WTC11 (cell line): ENCODE data around the gene TMEM258. TPM values are rescaled to one million over a fixed set of nuclear protein-coding genes. Genes with fewer than 3 reads are reported as not detected.
A peak's percentile ranks its signal among the peaks of the same experiment; 100 is the strongest.

Source experiments
- ATAC-seq: fragments of 200-7000 bp; cut with Tn5 transposase; 2 replicates; pipeline ENCODE4 v1.10.0; 2021; ENCODE audit warnings: mild to moderate bottlenecking, moderate library complexity
- CTCF ChIA-PET: fragments of 300-600 bp; sonication (Branson Sonifier 250); formaldehyde crosslinking; loops from one replicate; lab custom pipeline; 2021; ENCODE audit warnings: antibody characterized with exemption; lab: Charles Lee
- POLR2A ChIA-PET: fragments of 350-600 bp; sonication (Branson Sonifier 250); formaldehyde crosslinking; loops from one replicate; lab custom pipeline; 2021; ENCODE audit warnings: antibody characterized with exemption; lab: Charles Lee
- DNase-seq: peaks from one replicate; pipeline ENCODE4 v3.0.0; 2021; ENCODE audit warnings: low spot score
- H3K27ac Mint-ChIP-seq: 2 replicates; pipeline ENCODE4 v1.8.0; 2021; ENCODE audit warnings: mixed read lengths
- H3K27me3 Mint-ChIP-seq: 2 replicates; pipeline ENCODE4 v1.8.0; 2021; ENCODE audit warnings: low read depth, mild to moderate bottlenecking, moderate library complexity, mixed read lengths
- H3K36me3 Mint-ChIP-seq: 2 replicates; pipeline ENCODE4 v1.8.0; 2021; ENCODE audit warnings: mixed read lengths
- H3K4me1 Mint-ChIP-seq: 2 replicates; pipeline ENCODE4 v1.8.0; 2022; ENCODE audit warnings: mixed read lengths
- H3K4me3 Mint-ChIP-seq: 2 replicates; pipeline ENCODE4 v1.8.0; 2021; ENCODE audit warnings: mild to moderate bottlenecking, moderate library complexity, mixed read lengths
- H3K9me3 Mint-ChIP-seq: 2 replicates; pipeline ENCODE4 v1.8.0; 2021; ENCODE audit warnings: mixed read lengths
- ARID4B ChIP-seq: sonication (generic); formaldehyde crosslinking; IDR thresholded peaks from 2 replicates; pipeline ENCODE4 v1.8.0; 2023; ENCODE audit warnings: missing genetic modification reagents, mild to moderate bottlenecking, borderline replicate concordance
- ATF2 ChIP-seq: sonication (generic); formaldehyde crosslinking; IDR thresholded peaks from 2 replicates; pipeline ENCODE4 v1.8.1; 2022; ENCODE audit warnings: low read depth, missing genetic modification reagents, borderline replicate concordance
- ATF6 ChIP-seq: sonication (generic); formaldehyde crosslinking; IDR thresholded peaks from 2 replicates; pipeline ENCODE4 v1.8.1; 2023; ENCODE audit warnings: mild to moderate bottlenecking, missing genetic modification reagents
- ESRRA ChIP-seq: sonication (generic); formaldehyde crosslinking; IDR thresholded peaks from 2 replicates; pipeline ENCODE4 v1.8.1; 2022; ENCODE audit warnings: mild to moderate bottlenecking, missing genetic modification reagents, borderline replicate concordance
- FOXK1 ChIP-seq: sonication (generic); formaldehyde crosslinking; IDR thresholded peaks from 2 replicates; pipeline ENCODE4 v1.8.0; 2022; ENCODE audit warnings: mild to moderate bottlenecking, moderate library complexity, missing genetic modification reagents
- FOXP4 ChIP-seq: sonication (generic); formaldehyde crosslinking; IDR thresholded peaks from 2 replicates; pipeline ENCODE4 v1.8.0; 2022; ENCODE audit warnings: mild to moderate bottlenecking, missing genetic modification reagents
- HMGA2 ChIP-seq: fragments of 250-450 bp; sonication (Bioruptor Pico); IDR thresholded peaks from 2 replicates; pipeline ENCODE4 v1.4.0; 2021; ENCODE audit warnings: mild to moderate bottlenecking, moderate library complexity
- JAZF1 ChIP-seq: fragments of 250-450 bp; sonication (Bioruptor Pico); IDR thresholded peaks from 2 replicates; pipeline ENCODE4 v1.9.0; 2021; ENCODE audit warnings: moderate library complexity, mild to moderate bottlenecking, inconsistent platforms
- KAT7 ChIP-seq: sonication (generic); formaldehyde crosslinking; IDR thresholded peaks from 2 replicates; pipeline ENCODE4 v1.8.1; 2023; ENCODE audit warnings: missing genetic modification reagents, mild to moderate bottlenecking, borderline replicate concordance
- NFATC4 ChIP-seq: fragments of 250-450 bp; sonication (Bioruptor Pico); IDR thresholded peaks from 2 replicates; pipeline ENCODE4 v1.9.0; 2021; ENCODE audit warnings: mild to moderate bottlenecking
- RORB ChIP-seq: fragments of 250-450 bp; sonication (Bioruptor Pico); IDR thresholded peaks from 2 replicates; pipeline ENCODE4 v1.9.0; 2021; ENCODE audit warnings: mild to moderate bottlenecking
- SMAD3 ChIP-seq: sonication (generic); formaldehyde crosslinking; IDR thresholded peaks from 2 replicates; pipeline ENCODE4 v1.8.0; 2022; ENCODE audit warnings: missing genetic modification reagents, mild to moderate bottlenecking, borderline replicate concordance
- SMAD4 ChIP-seq: sonication (generic); formaldehyde crosslinking; IDR thresholded peaks from 2 replicates; pipeline ENCODE4 v1.8.0; 2022; ENCODE audit warnings: mild to moderate bottlenecking, missing genetic modification reagents
- TEAD1 ChIP-seq: sonication (generic); formaldehyde crosslinking; IDR thresholded peaks from 2 replicates; pipeline ENCODE4 v1.8.0; 2022; ENCODE audit warnings: mild to moderate bottlenecking, missing genetic modification reagents
- USF1 ChIP-seq: sonication (generic); formaldehyde crosslinking; IDR thresholded peaks from 2 replicates; pipeline ENCODE4 v1.8.0; 2022; ENCODE audit warnings: mild to moderate bottlenecking, missing genetic modification reagents
- USF2 ChIP-seq: sonication (generic); formaldehyde crosslinking; IDR thresholded peaks from 2 replicates; pipeline ENCODE4 v1.8.1; 2023; ENCODE audit warnings: mild to moderate bottlenecking, missing genetic modification reagents, moderate library complexity
- ZBTB21 ChIP-seq: sonication (generic); formaldehyde crosslinking; IDR thresholded peaks from 2 replicates; pipeline ENCODE4 v1.8.1; 2023; ENCODE audit warnings: mild to moderate bottlenecking, missing genetic modification reagents, borderline replicate concordance
- ZNF219 ChIP-seq: sonication (generic); formaldehyde crosslinking; IDR thresholded peaks from 2 replicates; pipeline ENCODE4 v1.8.0; 2023; ENCODE audit warnings: missing genetic modification reagents, mild to moderate bottlenecking, borderline replicate concordance
- ZNF263 ChIP-seq: sonication (generic); formaldehyde crosslinking; IDR thresholded peaks from 2 replicates; pipeline ENCODE4 v1.8.1; 2022; ENCODE audit warnings: low read depth, mild to moderate bottlenecking, moderate library complexity, missing genetic modification reagents
- ZNF317 ChIP-seq: sonication (generic); formaldehyde crosslinking; IDR thresholded peaks from 2 replicates; pipeline ENCODE4 v1.8.1; 2023; ENCODE audit warnings: low read depth, mild to moderate bottlenecking, moderate library complexity, missing genetic modification reagents, borderline replicate concordance
- ZNF396 ChIP-seq: fragments of 250-450 bp; sonication (Bioruptor Pico); IDR thresholded peaks from 2 replicates; pipeline ENCODE4 v1.8.0; 2021; ENCODE audit warnings: mild to moderate bottlenecking, moderate library complexity, borderline replicate concordance
- ZNF671 ChIP-seq: fragments of 250-450 bp; sonication (Bioruptor Pico); IDR thresholded peaks from 2 replicates; pipeline ENCODE4 v1.8.0; 2021; ENCODE audit warnings: mild to moderate bottlenecking
- total RNA-seq: library from RNA; stranded (reverse); gene quantifications from 3 replicates; pipeline ENCODE4 v1.2.3, GENCODE V29; 2021

The TMEM258 gene
- total RNA-seq, 1 experiment from 2014 or later, result 175 TPM

GRCh38 chr11:61814958-61815789 is 22.8 kb upstream of the TMEM258 start:
- ChIA-PET POLR2A (interaction anchor here (0.9 to 3.2 kb wide), 20 partner anchors 9 to 293 kb away, joined by 3 to 66 read pairs (median 4); partner anchors contain the start of genes FADS2, FEN1, FTH1 and TMEM258), CTCF (interaction anchor here (0.6 to 5.8 kb wide), 21 partner anchors 13 to 891 kb away, joined by 3 to 64 read pairs (median 8); partner anchors contain the start of genes FADS2, FEN1 and TMEM258)
- H3K36me3 Mint-ChIP-seq, result peaks cover 44% of the 10 kb centered on the region
- H3K27me3 Mint-ChIP-seq, result no peaks in the 10 kb centered on the region; the same call in 1 of the 2 replicates
- H3K4me3 Mint-ChIP-seq, result peak overlapping the region; percentile 94
- H3K9me3 Mint-ChIP-seq, result peaks cover 4% of the 10 kb centered on the region; the same call in 1 of the 2 replicates
- ATAC-seq (peak; percentile 75), DNase-seq (peak; percentile 96)
- peak overlapping the region; percentile 100 for H3K27ac Mint-ChIP-seq
- peaks cover 20% of the 10 kb centered on the region for H3K4me1 Mint-ChIP-seq
- TF ChIP-seq USF2 (CRISPR knock-in tag) (peak; percentile 34; the same call in 1 of the 2 replicates), FOXP4 (CRISPR knock-in tag) (peak; percentile 81; the same call in 1 of the 2 replicates), TEAD1 (peak; percentile 67; the same call in 1 of the 2 replicates), ZNF263 (CRISPR knock-in tag) (no peak), ESRRA (CRISPR knock-in tag) (no peak), RORB (no peak), HMGA2 (CRISPR knock-in tag) (no peak), FOXK1 (CRISPR knock-in tag) (peak; percentile 64; the same call in 1 of the 2 replicates), SMAD3 (CRISPR knock-in tag) (peak; percentile 5; the same call in 1 of the 2 replicates), ZNF219 (CRISPR knock-in tag) (no peak; the same call in 1 of the 2 replicates), ZBTB21 (peak; percentile 71; the same call in 1 of the 2 replicates), JAZF1 (no peak), USF1 (CRISPR knock-in tag) (peak; percentile 60), ATF2 (no peak), ZNF671 (CRISPR knock-in tag) (0 out of 2 replicates have a peak, but pooled peaks have one; percentile 15), ARID4B (CRISPR knock-in tag) (0 out of 2 replicates have a peak, but pooled peaks have one; percentile 50), ZNF317 (CRISPR knock-in tag) (0 out of 2 replicates have a peak, but pooled peaks have one; percentile 7), ATF6 (CRISPR knock-in tag) (no peak), SMAD4 (CRISPR knock-in tag) (no peak), NFATC4 (CRISPR knock-in tag) (no peak), ZNF396 (CRISPR knock-in tag) (no peak), KAT7 (peak; percentile 68; the same call in 1 of the 2 replicates)
